Fibroblast of villous mesenchyme (primary cell): Measurements from ENCODE around the gene NOP14. TPM values are rescaled to one million over a fixed set of nuclear protein-coding genes. Genes with fewer than 3 reads are reported as not detected.
"Not testable (repeated sequence)": the region's sequence is repeated elsewhere in the genome, so short reads cannot be mapped to it uniquely, and the experiment has no call there.

ENCODE experiments used
- DNase-seq: peaks from one replicate; pipeline ENCODE4 v3.0.0-alpha.2; 2010; ENCODE audit warnings: low read depth
- H3K4me3 ChIP-seq: 2 replicates; pipeline ENCODE4 v1.5.1; 2011; ENCODE audit warnings: low read depth, mild to moderate bottlenecking, low read length
- CTCF ChIP-seq: IDR thresholded peaks from 2 replicates; pipeline ENCODE4 v1.5.1; 2012; ENCODE audit warnings: low read depth, mild to moderate bottlenecking, low read length; ENCODE audit not compliant: insufficient read depth
- total RNA-seq: library from RNA; depleted of rRNA; stranded (reverse); fragments of >200 nt; gene quantifications from 2 replicates; pipeline ENCODE4 v1.2.3, GENCODE V29; 2012

The NOP14 gene
- total RNA-seq, 1 donor = 26.3 TPM

GRCh38 chr4:2946812-2947600 is 16.2 kb downstream of the NOP14 start:
- H3K4me3 ChIP-seq = no peak overlapping the region
- TF ChIP-seq CTCF = no peak
- no peak for DNase-seq

GRCh38 chr4:2945619-2946604 is 17.3 kb downstream of the NOP14 start:
- not testable (repeated sequence) for H3K4me3 ChIP-seq, DNase-seq

GRCh38 chr4:2944586-2945526 is 18.4 kb downstream of the NOP14 start:
- H3K4me3 ChIP-seq = no peak overlapping the region
- DNase-seq = no peak
- no peak for TF ChIP-seq CTCF

- no peak overlapping the region for H3K4me3 ChIP-seq
- no peak for DNase-seq
- no peak for TF ChIP-seq CTCF
Observed at GRCh38 chr4:2944091-2944482, 19.1 kb downstream of the NOP14 start.

- no peak for DNase-seq
- H3K4me3 ChIP-seq = no peak overlapping the region
- no peak for TF ChIP-seq CTCF
Observed at GRCh38 chr4:2943364-2944090, 19.7 kb downstream of the NOP14 start.

GRCh38 chr4:2942532-2943363 is 20.5 kb downstream of the NOP14 start:
- H3K4me3 ChIP-seq = no peak overlapping the region
- TF ChIP-seq CTCF = no peak
- DNase-seq = no peak
